CD4-positive, alpha-beta T cell treated with Interferon alpha-2 for 1 hour (primary cell): ENCODE results near the gene VPS26B.
"Not testable (repeated sequence)": the region's sequence is repeated elsewhere in the genome, so short reads cannot be mapped to it uniquely, and the experiment has no call there.

Experiments
- DNase-seq, 2 donors: peaks; one replicate each; pipeline ENCODE4 v3.0.0-alpha.2; 2020 to 2022

Gene VPS26B

DNA sequence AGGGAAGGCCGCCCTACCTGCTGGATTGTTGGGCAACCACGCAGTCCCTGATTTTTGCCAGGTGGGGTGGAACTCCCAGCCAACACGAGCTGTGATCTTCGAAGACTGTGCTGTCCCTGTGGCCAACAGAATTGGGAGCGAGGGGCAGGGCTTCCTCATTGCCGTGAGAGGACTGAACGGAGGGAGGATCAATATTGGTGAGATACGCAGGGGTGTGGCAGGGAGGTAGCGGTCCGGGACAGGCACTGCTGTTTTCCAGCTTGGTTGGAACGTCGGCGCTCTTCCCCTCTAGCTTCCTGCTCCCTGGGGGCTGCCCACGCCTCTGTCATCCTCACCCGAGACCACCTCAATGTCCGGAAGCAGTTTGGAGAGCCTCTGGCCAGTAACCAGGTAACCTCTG lies 36.5 kb downstream of the VPS26B start:
- no peak for DNase-seq

DNA sequence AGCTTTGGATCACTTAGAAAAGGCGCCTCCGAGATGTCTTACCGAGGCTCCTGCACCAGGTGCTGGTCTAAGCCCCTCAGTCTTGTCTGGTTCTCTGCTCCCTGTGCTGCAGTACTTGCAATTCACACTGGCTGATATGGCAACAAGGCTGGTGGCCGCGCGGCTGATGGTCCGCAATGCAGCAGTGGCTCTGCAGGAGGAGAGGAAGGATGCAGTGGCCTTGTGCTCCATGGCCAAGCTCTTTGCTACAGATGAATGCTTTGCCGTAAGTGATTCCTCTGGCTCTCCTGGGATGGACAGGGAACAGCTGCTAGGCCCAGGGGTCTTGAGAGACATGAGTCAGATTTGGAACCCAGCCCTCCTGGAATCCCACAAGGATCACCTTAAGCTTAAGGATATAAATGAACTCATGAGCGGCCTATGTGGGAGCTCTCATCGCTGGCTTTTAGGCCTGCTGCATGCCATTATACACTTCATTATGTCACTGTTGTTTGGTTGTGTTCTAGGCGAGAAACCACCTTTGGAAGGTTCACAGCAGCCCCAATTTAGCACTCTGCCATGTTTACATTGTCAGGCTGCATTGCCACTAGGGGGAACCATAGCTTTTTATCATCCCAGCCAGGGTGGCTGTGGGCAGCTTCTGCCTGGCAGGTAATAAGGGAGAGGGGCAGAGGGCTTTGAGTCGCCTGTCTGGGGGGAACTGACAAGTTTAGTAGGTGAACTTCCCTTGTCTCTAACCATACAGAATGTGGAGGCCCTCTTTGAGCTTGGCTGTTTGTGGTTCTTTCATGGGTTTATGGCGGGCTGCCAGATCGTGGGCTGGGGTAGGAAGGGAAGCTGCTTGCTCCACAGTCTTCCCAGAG lies 37.4 kb downstream of the VPS26B start:
- peak; percentile 22 to 60 for DNase-seq

DNA sequence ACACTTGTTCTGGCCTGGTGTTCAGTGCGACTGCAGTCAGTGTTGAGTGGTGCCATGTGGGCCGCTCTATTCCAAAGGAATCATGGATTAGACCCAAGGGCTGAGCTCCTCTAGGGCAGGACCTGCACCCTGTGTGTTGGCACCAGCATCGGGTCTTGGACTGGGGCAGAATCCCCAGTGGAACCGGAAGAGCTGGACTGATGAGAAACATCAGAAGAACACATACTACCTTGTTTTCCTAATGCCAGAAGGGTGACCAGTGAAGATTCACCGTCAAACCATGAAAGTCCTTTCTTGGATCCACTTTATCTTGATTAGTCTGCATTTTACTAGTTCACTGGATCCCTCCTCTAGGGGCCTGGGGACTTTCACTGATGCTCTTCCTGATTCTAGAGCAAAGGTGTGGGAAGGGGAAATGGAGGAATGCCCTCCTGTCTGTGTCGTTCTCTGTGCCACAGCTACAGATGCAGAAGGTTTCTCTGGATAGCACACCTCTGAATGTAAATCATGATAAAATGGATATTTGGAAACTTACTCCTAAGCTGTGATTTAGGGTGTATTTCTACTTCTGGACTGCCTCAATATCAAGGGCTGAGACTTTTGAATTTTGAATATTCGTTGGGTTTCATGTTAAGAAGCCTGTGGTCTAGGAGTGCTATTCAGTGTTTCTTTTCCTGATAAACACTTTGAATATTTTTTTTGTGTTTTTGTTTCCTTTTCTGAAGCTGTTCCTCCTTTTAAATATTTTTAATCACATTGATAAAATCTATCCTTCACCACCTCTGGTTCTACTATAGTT lies 40.7 kb downstream of the VPS26B start:
- no peak for DNase-seq

DNA sequence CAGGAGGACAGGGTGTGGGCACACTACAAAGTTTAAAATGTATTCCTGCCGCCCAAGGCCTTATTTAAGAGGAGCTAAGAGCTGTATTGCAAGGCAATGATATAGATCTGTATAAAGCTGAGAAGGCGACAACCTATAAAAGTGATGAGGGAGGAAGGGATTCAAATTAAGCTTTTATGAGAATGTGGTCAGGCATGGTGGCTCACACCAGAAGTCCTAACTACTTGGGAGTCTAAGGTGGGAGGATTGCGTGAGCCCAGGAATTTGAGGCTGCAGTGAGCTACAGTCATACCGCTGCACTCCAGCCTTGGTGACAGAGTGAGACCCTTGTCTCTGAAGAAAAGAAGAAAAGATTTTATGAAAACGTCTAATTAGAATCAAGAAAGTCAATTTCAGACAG lies 42.0 kb downstream of the VPS26B start:
- DNase-seq, result no peak

DNA sequence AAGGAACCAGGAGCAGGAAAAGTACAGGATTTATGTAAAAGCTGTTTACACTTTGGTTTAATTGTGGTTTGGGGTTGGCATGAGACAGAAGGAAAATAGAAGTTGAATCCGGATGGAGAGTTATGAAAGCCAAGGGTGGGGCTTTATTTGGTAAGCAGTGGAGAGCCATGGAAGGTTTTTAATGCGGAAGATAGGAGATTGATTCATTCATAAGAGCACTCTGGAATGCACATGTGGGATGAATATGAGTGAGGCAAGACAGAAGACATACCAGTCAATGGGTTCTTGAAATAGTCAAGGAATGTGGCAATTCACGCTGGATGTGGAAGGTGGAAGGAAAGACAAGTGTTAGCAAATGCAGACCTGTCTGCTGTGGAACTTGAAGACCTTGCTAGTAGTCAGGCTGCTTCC lies 42.4 kb downstream of the VPS26B start:
- no peak for DNase-seq

DNA sequence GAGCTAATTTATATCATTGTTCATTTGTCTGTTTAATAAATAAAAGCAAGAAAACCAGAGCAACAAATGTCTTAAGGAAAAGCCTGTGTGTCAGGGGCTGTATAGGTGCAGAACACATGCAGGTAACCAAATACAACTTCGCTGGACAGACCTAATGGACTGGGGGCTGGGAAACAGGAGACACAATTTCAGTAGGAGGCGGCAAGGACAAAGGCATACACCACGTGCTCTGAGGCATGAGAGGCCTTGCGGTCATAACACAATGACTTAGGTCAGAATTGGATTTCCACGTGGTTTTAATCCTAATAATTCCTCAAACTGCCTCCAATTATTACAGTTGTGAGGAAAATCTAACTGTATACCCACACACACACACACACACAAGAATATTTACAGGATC lies 43.0 kb downstream of the VPS26B start:
- no peak for DNase-seq

DNA sequence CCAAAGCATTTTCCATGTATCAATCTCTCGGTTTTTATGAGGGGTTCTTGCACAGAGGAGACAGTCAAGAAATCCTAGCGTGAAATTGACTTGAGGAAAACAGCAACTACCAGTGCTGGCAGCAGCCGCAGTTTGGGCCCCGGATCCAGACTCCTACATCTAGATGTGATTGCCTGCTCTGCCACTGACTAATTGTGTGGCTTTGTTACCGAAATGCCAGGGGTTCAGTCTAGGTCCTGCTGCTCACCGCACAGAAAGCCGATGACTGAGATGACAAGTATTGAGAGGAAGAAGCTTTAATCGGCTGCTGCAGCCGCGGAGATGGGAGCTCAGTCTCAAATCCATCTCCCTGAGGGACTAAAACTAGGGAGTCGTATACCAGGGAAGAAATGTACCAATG lies 43.5 kb downstream of the VPS26B start:
- DNase-seq, result no peak

DNA sequence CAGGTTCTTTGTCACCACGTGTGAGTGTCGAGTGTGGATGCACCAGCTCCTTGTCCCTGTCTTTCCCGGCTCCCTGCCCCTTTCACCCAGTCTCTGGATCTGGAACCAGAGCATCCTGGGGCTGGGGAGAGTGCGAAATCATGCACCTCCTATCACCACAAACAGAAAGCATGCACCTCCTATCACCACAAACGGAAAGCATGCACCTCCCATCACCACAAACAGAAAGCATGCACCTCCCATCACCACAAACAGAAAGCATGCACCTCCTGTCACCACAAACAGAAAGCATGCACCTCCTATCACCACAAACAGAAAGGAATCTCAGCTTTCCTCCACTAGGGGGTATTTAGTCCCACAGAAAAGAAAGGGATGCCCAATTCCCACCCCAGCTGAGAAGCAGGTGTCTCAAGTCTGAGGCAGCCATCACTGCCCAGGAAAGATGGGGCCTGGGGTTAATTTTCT lies 45.8 kb downstream of the VPS26B start:
- peak in 1 of 2 donors; percentile 61 for DNase-seq

DNA sequence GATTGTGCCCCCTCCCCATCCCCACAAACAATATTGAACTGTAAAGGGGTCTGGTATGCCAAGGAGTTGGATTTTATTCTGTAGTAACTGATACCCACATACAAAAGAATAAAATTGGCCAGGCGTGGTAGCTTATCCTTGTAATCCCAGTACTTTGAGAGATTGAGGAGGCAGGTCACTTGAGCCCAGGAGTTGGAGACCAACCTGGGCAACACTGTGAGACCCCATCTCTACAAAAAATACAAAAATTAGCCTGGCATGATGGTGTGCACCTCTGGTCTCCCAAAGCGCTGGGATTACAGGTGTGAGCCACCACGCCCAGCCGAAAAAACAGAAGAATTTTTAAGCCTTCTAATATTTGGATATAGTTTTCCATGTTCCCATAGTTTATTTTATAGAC lies 47.5 kb downstream of the VPS26B start:
- DNase-seq, result no peak

DNA sequence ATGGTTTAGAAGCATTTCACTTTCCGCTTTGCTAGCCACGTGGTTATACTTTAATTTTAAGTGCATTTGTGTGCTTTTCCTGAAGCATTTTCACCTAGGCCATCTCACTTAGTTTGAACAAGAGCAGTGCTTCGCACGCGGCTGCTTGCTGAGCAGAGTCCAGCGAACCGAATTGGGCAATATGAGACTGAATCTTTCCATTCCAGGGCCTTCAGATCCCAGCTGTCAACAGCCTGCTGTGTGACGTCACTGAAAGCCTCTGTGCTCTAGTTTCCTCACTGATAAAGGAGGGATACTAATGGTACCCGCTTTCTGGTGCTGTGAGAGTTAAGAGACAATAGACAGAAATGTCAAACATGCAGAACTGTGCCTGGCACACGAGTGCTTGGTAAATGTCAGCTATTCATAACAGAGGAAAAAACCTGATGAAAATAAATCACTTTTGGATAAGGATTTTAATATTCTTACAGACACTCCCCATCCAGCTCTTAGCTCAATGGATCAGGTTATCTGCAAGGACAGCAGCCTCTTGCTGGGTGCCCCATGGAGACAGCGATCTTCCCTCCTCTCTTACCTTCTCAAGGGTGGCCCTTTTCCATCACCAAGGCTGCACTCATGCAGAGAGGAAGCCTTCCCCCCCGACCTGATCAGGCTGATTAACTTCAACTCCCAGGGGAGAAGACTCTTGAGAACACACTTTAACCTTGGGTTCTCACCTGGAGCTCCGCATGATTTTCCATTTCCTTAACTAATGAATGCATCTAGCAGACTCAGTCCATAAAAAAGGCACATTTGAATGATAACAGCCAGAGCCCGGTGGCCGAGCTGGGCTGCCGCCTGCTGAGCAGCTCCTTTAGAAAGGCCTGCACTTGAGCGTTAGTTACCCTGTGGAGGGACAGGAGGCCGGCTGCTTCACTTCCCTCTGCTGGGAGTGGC lies 48.2 kb downstream of the VPS26B start:
- no peak for DNase-seq

DNA sequence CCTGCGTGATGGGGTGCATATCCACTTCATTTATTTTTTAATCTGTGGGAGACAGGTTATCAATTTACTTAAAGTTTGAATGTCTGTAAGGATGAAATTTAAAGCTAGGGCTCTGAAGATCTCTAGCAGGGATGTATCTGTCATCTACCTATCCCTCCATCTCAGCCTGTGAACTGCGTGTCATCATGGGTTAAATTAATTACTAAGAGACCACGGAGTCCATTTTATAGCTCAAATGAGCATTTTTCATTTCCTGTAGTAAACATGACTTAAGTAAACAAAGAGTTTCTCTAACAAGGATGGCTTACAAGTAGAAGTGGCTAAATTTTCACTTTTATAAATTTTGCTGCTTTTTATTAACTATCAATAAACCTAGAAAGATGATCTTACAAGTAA lies 48.8 kb downstream of the VPS26B start:
- DNase-seq, result no peak

DNA sequence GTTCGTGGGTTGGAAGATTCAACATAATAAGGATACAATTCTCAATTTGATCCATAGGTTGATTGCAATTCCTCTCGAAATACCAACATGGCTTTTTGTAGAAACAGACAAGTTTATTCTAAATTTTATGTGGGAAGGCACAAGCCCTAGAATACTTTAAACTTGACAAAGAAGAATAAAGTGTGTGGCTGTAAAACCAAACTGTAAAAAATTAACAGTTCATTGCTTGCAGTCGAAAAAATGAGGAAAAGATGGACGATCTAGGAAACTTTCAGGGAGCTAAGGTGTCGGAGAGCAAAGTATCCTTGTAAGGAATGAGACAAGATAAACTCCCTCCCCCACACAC lies 50.7 kb downstream of the VPS26B start:
- no peak for DNase-seq

DNA sequence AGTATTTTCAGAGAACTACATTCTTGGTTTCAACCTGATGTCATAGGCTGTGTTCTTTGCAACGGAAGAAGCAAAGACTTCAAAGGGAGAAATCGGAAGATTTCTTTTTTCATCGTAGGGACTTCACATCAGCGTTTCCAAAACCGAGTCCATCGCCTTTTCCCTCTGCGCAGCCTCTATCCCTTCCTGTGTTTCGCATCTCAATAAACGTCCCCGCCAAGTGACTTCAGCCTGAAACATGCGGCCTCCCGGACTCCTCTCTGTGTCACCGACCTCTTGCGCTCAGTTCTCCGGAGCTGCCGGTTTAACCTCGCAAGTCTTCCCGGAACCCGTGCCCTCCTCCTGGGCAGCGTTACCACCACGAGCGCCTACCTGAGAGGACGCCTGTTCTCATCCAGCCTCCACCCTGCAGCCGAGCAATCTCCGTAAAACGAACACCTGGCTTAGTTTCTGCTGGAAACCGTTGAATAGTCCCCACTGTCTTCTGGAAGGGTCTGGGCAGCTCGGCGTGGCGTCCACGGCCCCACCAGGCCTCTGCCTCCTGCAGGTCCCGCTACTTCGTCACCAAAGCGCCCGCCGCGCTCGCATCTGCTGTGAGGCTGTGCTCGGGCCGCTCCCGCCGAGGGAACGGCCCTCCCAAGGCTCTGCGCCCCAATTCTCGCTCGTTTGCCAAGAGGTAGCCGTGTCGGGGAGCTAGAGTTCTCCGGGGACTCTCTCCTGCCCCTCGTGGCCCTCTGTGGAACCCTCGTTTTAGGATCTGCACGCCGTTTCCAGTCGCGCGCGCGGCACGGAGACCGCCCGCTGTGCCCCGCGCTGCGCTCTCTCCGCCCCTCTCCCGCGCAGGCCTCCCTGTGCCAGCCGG lies 51.3 kb downstream of the VPS26B start, which contains the start of gene GLB1L3:
Gene GLB1L3, plus strand, starts transcription at position 846 of the 862 bp plus-strand sequence. CDS start 362 bp downstream, outside the sequence.
- peak; percentile 69 to 84 for DNase-seq

DNA sequence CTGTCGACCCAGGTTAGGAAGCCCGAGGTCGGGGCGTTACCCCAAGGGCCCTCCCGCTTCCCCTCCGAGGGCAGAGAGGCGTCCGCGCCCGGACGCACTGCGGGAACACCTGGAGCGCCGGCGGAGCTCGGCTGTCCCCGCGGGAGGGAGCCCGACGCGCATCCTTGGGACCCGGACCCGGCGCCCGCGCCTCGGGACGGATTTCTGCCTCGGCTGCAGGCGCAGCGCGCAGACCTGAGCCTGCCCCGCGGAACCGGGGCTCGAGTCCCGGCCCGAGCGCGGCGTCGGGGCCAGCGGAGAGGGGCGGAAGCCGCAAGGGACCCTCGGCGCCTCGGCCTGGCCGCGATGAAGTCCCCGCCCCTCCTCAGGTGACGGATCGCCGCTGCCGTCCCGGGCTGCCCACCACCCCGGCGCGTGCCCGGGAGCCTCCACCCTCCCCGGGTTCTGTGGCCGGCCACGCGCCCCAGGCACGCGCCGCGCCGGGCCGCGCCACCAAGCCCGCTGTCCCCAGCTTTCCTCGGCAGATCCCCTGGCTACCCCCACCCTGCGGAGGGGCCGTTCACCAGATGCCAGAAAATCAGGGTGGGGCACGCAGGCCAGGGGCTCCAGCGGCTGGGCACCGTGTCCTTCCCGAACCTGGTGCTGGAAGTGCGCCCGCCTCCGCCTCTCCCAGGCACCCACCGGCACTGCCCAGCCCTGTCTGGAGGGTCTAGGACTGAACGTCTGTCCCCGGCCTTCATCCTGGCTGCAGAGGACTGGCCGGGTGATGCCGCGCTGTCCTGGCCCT lies 52.1 kb downstream of the VPS26B start:
- no peak for DNase-seq

DNA sequence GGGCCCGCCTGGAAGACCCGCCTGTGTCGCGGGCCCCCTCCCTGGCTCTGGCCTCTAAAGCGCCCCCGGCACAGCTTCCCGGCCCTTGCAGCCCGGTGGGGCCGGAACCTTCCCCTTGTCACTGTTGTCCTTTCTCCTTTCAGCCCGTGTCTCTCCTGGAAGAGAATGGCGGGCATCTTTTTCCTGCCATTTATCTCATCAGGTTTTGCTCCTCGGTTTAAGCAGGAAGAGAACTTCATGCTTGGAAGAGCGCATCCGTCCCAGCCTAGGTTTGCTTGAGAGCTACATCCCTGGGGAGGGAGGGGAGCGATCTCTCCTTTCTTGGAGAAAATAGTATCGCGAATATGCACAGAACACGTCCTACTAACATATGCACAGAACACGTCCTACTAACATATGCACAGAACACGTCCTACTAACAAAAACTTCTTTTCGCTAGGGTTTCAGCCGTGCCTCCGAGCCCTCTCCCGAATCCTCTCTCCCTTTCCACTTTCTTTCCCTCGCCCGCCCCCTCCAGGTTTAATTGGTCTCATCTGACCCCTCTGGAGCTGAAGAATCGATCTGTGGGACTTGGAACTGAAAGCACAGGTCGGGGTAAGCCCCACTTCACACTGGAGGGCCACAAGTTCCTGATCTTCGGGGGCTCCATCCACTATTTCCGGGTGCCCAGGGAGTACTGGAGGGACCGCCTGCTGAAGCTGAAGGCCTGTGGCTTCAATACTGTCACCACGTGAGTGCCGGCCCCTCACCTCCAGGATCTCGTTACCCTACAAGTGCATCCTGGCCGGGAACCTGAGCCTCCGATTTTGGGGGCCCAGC lies 52.9 kb downstream of the VPS26B start:
- DNase-seq, result no peak

DNA sequence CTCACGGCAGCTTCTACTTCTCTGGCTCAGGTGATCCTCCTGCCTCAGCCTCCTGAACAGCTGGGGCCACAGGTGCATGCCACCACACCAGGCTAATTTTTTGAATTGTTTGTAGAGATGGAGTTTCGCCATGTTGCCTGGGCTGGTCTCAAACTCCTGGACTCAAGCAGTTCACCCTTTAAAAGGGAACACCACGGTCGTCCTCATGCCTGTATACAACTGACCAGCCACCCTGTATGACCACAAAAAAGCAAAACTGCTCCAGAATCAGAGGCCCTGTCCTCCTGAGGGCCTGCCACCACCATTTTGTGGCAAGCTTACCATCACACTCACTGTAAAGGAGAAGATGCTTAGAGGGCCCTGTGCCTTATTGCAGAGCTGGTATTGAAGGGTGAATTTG lies 53.9 kb downstream of the VPS26B start:
- no peak for DNase-seq

DNA sequence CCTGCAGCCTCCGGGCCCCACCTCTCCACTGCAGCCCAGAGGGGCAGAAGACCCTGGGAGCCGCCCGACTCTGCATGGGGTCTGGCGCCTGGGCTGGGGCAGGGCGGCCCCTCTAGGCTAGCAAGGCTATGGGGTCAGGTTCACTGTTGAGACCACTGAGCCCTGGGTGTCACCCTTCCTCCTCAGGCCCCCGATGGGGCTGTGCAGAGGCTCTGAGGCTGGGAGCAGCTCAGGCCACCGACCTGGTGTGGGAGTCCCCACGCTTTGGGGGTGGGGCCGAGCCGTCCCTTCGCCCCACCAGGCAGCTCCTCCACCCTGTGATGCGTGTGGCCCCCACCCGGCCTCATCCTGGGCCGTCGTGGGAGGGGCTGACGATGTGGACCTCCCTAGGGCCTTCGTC lies 57.2 kb downstream of the VPS26B start:
- DNase-seq, result not testable (repeated sequence)

DNA sequence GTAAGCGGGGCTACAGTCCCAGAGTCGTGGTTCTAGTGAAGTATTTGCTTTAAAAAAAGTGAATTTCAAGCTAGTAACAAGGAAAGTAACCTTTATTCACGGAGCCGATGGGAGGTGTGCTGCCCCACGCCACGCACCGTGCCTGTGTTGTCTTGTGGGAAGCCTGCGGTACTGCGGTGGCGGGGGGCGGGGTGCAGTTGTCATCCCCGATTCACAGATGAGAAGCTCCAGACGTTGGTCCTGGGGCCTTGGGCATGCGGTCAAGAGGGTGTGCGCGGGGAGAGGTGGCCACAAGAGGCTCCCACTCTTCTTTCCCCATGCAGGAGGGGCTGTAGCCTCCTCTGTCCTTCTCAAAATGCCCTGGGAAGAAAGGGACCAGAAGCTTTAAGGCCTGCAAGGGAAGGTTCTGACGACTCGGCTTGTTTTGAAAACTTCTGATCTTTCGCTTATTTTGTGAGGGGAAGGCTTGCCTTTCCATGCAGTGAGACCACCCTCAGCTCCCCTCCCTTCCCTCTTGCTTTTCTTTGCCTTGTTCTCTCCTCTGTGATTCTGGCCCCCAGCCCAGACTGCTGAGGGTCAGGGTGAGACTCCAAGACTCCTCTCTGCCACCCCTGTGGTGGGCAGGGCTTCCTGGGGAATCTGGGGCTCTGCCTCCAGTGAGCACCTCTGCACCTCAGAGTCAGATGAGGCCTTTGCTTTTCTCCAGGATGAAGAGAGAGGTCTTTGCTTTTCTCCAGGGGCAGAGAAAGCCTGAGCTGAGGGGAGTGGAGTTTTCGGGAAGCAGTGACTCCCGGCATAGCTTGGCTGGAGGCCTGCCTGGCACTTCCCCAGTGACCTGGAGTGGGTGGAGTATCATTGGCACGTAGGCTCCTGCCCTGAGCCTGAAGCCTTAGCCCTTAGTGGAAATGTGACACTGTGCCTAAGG lies 57.9 kb downstream of the VPS26B start:
- no peak for DNase-seq
